ENCODE measurements around the gene PDE8B.

PDE8B gene

DNA sequence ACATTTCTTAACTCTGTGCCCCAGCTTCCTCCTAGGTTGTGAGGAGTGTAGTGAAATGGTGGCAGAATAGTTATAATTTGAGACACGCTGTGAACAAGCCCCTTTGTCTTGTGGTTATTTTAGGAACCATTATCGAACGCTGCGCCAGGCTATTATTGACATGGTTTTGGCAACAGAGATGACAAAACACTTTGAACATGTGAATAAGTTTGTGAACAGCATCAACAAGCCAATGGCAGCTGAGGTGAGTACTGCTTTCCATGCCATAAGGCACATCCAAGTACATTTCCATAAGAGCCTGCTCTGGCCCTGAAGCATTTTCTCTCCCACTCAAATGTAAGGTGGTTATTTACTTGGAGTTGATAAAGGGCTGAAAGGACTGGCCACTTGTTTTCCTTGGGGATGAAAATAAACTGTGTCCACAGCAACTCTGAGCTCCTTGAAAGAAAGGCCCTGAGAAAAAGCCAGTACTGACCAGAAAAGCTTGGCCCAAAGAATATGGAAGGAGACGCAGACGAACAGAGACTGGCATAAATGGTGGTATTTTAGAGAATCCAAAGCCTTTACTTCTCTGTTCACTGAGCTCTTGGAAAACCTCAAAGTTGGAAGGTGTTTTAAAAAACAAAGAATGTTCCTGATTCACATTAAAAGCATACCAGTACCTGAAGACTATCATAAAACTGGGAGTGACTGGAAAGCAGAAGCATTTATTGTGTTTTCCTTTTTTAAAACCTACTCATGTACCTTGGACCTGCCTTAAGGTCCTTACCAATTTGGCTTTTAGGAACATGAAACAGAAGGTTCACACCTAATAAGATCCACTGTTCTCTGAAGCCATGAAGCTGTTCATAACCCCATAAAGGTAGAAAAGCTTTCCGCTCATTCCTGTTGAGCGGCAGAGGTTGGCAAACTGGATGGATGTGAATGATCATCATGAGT lies 209.4 kb downstream of the PDE8B start:
- TF ChIP-seq, protein P1, sequence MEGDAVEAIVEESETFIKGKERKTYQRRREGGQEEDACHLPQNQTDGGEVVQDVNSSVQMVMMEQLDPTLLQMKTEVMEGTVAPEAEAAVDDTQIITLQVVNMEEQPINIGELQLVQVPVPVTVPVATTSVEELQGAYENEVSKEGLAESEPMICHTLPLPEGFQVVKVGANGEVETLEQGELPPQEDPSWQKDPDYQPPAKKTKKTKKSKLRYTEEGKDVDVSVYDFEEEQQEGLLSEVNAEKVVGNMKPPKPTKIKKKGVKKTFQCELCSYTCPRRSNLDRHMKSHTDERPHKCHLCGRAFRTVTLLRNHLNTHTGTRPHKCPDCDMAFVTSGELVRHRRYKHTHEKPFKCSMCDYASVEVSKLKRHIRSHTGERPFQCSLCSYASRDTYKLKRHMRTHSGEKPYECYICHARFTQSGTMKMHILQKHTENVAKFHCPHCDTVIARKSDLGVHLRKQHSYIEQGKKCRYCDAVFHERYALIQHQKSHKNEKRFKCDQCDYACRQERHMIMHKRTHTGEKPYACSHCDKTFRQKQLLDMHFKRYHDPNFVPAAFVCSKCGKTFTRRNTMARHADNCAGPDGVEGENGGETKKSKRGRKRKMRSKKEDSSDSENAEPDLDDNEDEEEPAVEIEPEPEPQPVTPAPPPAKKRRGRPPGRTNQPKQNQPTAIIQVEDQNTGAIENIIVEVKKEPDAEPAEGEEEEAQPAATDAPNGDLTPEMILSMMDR (IDR thresholded peaks at IDR 0.05; ENCODE audit: low read depth, low read length) = no peak

GRCh38 chr5:77420940-77421339 lies 210.5 kb downstream of the PDE8B start:
- no peak overlapping the region for H3K4me3 ChIP-seq (ENCODE audit: low read depth, low read length)
- TF ChIP-seq, protein P1 (IDR thresholded peaks at IDR 0.05; ENCODE audit: low read depth, low read length) = no peak

More for the DNA sequence above, 209.4 kb downstream of the PDE8B start:
- H3K4me3 ChIP-seq (ENCODE audit: low read depth, low read length) = no peak overlapping the region

DNA sequence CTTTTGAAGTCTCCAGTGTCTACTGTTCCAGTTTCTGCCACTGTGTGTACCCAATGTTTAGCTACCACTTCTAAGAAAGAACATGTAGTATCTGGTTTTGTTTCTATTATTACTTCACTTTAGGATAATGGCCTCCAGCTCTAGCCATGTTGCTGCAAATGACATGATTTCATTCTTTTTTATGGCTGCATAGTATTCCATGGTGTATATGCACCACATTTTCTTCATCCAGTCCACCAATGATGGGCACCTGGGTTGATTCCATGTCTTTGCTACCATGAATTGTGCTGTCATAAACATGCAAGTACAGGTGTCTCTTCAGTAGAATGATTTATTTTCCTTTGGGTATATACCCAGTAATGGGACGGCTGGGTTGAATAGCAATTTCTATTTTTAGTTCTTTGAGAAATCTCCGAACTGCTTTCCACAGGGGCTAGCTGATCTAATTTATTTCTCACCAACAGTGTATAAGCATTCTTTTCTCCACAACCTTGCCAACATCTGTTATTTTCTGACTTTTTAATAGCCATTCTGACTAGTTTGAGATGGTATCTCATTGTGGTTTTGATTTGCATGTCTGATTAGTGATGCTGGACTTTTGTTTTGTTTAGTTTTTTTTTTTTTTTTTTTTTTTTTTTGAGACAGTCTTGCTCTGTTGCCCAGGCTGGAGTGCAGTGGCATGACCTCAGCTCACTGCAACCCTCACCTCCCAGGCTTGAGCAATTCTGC lies 212.7 kb downstream of the PDE8B start:
- TF ChIP-seq, protein P1 (IDR thresholded peaks at IDR 0.05; ENCODE audit: low read depth, low read length) = no peak

GRCh38 chr5:77424921-77425320 lies 214.4 kb downstream of the PDE8B start:
- TF ChIP-seq, protein P1 (IDR thresholded peaks at IDR 0.05; ENCODE audit: low read depth, low read length) = no peak
- H3K4me3 ChIP-seq (ENCODE audit: low read depth, low read length) = no peak overlapping the region

More for the DNA sequence above, 212.7 kb downstream of the PDE8B start:
- H3K4me3 ChIP-seq (ENCODE audit: low read depth, low read length) = no peak overlapping the region

DNA sequence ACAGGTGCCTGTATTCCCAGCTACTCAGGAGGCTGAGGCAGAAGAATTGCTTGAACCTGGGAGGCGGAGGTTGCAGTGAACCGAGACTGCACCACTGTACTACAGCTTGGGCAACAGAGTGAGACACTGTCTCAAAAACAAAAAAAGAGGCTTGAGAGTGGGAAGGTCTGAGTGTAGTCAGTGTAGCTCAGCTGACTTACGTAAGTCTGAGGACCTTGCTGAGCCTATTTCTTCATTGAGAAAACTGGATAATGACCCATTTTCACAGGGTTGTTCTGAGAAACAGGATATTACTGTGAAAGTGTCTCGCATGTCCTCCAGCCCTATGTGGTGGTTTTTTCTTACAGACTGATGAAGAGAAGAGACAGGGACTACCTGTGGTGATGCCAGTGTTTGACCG lies 214.9 kb downstream of the PDE8B start:
- TF ChIP-seq, protein P1 (IDR thresholded peaks at IDR 0.05; ENCODE audit: low read depth, low read length) = no peak
- no peak overlapping the region for H3K4me3 ChIP-seq (ENCODE audit: low read depth, low read length)

DNA sequence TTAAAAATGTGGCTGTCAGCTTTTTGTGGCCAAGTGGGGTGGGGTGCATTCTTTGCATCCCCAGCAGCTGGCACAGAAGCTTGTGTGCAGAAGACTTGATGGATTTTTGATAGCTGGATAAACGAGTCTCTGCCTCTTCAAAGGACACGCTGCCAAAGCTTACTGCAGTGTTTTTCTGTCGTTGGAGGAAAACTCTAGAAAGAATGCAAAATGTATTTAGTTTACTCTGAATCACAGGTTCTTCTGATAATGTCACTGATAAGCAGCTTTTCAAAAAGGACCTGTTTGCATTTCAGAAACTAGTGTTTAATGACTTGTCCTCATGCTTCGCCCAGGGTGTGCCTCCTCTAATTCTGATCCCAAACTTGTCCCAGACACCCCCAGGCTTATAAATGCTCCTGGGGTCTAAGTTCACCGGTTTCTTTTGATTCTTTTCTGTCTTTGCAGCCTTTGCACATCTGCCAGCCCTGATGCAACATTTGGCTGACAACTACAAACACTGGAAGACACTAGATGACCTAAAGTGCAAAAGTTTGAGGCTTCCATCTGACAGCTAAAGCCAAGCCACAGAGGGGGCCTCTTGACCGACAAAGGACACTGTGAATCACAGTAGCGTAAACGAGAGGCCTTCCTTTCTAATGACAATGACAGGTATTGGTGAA lies 215.6 kb downstream of the PDE8B start:
- TF ChIP-seq, protein P1 (IDR thresholded peaks at IDR 0.05; ENCODE audit: low read depth, low read length) = no peak
- H3K4me3 ChIP-seq (ENCODE audit: low read depth, low read length) = no peak overlapping the region
